ENCODE results near the gene CSMD2. TPM values are rescaled to one million over a fixed set of nuclear protein-coding genes. Genes with fewer than 3 reads are reported as not detected.

The CSMD2 gene
- total RNA-seq, 2 experiments from 2014 or later, result not detected

- Mint-ChIP-seq H3K36me3 (ENCODE audit: low read depth) (no peaks in the 10 kb centered on the region), H3K27ac (no peak overlapping the region), H3K27me3 (peaks cover 24% of the 10 kb centered on the region), H3K4me3 (no peak overlapping the region), H3K9me3 (ENCODE audit: low read depth) (no peaks in the 10 kb centered on the region), H3K4me1 (no peaks in the 10 kb centered on the region)
- intact Hi-C loops (cut with DNase I, micrococcal nuclease), result no loop called here
- ATAC-seq (no peak), DNase-seq (no peak)
- ChIA-PET CTCF (interaction anchor here (0.9 kb wide), 1 partner anchor 10 kb away, joined by 4 read pairs; no protein-coding TSS in a partner anchor), POLR2A (no interaction called here)
These were observed 455.8 kb downstream of the CSMD2 start for GRCh38 chr1:33709174-33709782.

GRCh38 chr1:33706634-33707255 is 458.3 kb downstream of the CSMD2 start:
- ChIA-PET POLR2A (no interaction called here), CTCF (no interaction called here)
- intact Hi-C loops (cut with DNase I, micrococcal nuclease), result no loop called here
- no peaks in the 10 kb centered on the region for H3K9me3 Mint-ChIP-seq (ENCODE audit: low read depth)
- no peak for DNase-seq
- H3K4me1 Mint-ChIP-seq, result no peaks in the 10 kb centered on the region
- H3K36me3 Mint-ChIP-seq (ENCODE audit: low read depth), result no peaks in the 10 kb centered on the region
- H3K27ac Mint-ChIP-seq, result no peak overlapping the region
- peaks cover 24% of the 10 kb centered on the region for H3K27me3 Mint-ChIP-seq
- no peak for ATAC-seq
- H3K4me3 Mint-ChIP-seq, result no peak overlapping the region

DNA sequence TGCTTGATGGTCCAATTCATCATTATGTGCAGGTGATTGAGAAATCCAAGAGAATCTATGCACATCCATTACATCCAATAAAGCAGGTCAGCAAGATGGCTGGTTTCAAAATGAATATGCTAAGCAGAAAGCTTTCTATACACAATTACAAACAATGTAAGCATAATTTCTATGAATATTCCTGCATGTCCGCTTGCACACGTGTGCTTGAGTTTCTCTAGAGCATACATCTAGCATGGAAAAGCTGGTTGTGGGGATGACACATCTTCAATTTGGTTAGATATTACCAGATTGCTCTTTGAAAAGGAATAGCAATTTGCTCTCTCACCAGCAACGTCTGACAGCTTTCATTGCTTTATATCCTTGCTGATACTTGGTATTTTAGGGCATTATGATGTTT is 461.6 kb downstream of the CSMD2 start:
- POLR2A ChIA-PET, result no interaction called here
- CTCF ChIA-PET, result interaction anchor here (0.6 to 0.8 kb wide), 2 partner anchors 12 to 361 kb away, joined by 3 read pairs; no protein-coding TSS in a partner anchor

GRCh38 chr1:33698361-33699035 is 466.5 kb downstream of the CSMD2 start:
- CTCF ChIA-PET, result interaction anchor here (1.3 kb wide), 1 partner anchor 10 kb away, joined by 4 read pairs; no protein-coding TSS in a partner anchor
- no peaks in the 10 kb centered on the region for H3K4me1 Mint-ChIP-seq
- intact Hi-C loops (cut with DNase I, micrococcal nuclease), result no loop called here
- H3K27ac Mint-ChIP-seq, result no peak overlapping the region
- H3K4me3 Mint-ChIP-seq, result no peak overlapping the region
- DNase-seq (no peak), ATAC-seq (no peak)
- H3K27me3 Mint-ChIP-seq, result peaks cover 20% of the 10 kb centered on the region
- H3K36me3 Mint-ChIP-seq (ENCODE audit: low read depth), result no peaks in the 10 kb centered on the region
- no peaks in the 10 kb centered on the region for H3K9me3 Mint-ChIP-seq (ENCODE audit: low read depth)
- POLR2A ChIA-PET, result interaction anchor here (0.6 kb wide), 1 partner anchor 1429 kb away, joined by 6 read pairs; no protein-coding TSS in a partner anchor

More for the DNA sequence above, 461.6 kb downstream of the CSMD2 start:
- no peaks in the 10 kb centered on the region for H3K4me1 Mint-ChIP-seq
- no peak overlapping the region for H3K4me3 Mint-ChIP-seq
- DNase-seq (no peak), ATAC-seq (no peak)
- H3K27me3 Mint-ChIP-seq, result peaks cover 20% of the 10 kb centered on the region
- no peaks in the 10 kb centered on the region for H3K9me3 Mint-ChIP-seq (ENCODE audit: low read depth)
- intact Hi-C loops (cut with DNase I, micrococcal nuclease), result no loop called here
- H3K27ac Mint-ChIP-seq, result no peak overlapping the region
- H3K36me3 Mint-ChIP-seq (ENCODE audit: low read depth), result no peaks in the 10 kb centered on the region

DNA sequence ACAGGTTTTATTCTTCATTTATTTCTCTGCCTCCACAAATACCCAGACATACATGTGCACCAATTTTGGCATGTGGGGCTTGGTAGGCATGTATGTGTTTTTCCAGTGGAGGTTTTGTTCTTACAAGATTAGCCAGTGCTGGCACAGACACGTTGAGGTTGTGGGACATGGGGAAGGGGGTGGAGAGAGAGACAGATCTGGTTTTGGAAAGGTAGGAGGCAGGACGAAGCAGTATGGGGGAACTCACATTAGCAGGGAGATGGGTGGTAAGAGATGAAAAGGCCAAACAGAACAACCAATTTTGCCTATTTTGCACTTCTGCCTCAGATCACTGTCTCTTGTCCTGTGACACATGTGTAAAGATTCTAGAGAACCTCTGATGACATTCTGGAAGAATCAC is 467.2 kb downstream of the CSMD2 start:
- ChIA-PET CTCF (no interaction called here), POLR2A (interaction anchor here (0.6 kb wide), 1 partner anchor 1430 kb away, joined by 6 read pairs; no protein-coding TSS in a partner anchor)
- Mint-ChIP-seq H3K4me3 (no peak overlapping the region), H3K9me3 (ENCODE audit: low read depth) (no peaks in the 10 kb centered on the region), H3K36me3 (ENCODE audit: low read depth) (no peaks in the 10 kb centered on the region), H3K4me1 (no peaks in the 10 kb centered on the region), H3K27ac (no peak overlapping the region), H3K27me3 (peaks cover 22% of the 10 kb centered on the region)
- ATAC-seq (no peak), DNase-seq (no peak)
- intact Hi-C loops (cut with DNase I, micrococcal nuclease), result no loop called here

DNA sequence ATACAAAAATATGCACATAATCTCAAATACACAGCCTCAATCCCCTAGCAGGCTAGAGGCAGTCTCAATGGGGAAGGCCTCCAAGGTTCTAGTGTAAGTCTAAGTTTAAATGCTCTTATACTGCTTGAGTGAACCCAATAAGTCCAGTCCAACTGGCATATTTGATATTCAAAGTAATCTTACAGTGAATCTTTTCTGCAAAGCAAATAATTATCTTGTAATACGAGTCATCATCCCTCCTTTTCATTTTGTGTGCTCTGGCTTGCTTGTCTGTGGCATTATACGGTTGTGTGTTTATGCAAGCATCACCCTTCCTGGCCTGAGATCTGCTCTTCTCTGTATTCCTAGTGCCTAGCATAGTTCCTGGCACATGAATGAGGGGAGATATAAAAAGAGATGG is 468.1 kb downstream of the CSMD2 start:
- ATAC-seq (no peak), DNase-seq (no peak)
- ChIA-PET CTCF (no interaction called here), POLR2A (no interaction called here)
- H3K9me3 Mint-ChIP-seq (ENCODE audit: low read depth), result no peaks in the 10 kb centered on the region
- H3K27ac Mint-ChIP-seq, result no peak overlapping the region
- no peaks in the 10 kb centered on the region for H3K4me1 Mint-ChIP-seq
- H3K36me3 Mint-ChIP-seq (ENCODE audit: low read depth), result no peaks in the 10 kb centered on the region
- intact Hi-C loops (cut with DNase I, micrococcal nuclease), result no loop called here
- no peak overlapping the region for H3K4me3 Mint-ChIP-seq
- H3K27me3 Mint-ChIP-seq, result peaks cover 22% of the 10 kb centered on the region

DNA sequence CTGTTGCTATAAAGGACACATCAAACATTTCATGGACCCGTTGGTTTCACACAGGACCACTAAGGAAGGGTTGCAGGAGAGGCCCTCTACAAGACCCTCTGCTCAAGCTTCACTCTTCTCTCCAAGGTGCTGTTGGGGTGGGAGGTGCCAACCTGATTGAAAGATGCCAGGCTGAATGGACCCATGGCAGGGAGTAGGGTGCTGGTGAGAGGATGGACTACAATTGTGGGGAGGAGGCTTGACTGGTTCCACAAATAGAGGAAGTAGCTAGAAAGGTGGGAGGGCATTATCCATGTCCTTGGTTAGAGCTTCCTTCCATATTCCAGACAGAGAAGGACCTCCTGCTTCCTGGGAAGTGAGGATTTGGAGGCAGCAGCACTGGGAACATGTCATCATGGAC is 468.7 kb downstream of the CSMD2 start:
- no peak for DNase-seq
- intact Hi-C loops (cut with DNase I, micrococcal nuclease), result no loop called here
- CTCF ChIA-PET, result interaction anchor here (0.6 kb wide), 1 partner anchor 55 kb away, joined by 3 read pairs; no protein-coding TSS in a partner anchor
- H3K4me3 Mint-ChIP-seq, result no peak overlapping the region
- POLR2A ChIA-PET, result no interaction called here
- H3K27me3 Mint-ChIP-seq, result peaks cover 22% of the 10 kb centered on the region
- no peaks in the 10 kb centered on the region for H3K4me1 Mint-ChIP-seq
- no peak for ATAC-seq
- H3K36me3 Mint-ChIP-seq (ENCODE audit: low read depth), result no peaks in the 10 kb centered on the region
- H3K9me3 Mint-ChIP-seq (ENCODE audit: low read depth), result no peaks in the 10 kb centered on the region
- no peak overlapping the region for H3K27ac Mint-ChIP-seq

DNA sequence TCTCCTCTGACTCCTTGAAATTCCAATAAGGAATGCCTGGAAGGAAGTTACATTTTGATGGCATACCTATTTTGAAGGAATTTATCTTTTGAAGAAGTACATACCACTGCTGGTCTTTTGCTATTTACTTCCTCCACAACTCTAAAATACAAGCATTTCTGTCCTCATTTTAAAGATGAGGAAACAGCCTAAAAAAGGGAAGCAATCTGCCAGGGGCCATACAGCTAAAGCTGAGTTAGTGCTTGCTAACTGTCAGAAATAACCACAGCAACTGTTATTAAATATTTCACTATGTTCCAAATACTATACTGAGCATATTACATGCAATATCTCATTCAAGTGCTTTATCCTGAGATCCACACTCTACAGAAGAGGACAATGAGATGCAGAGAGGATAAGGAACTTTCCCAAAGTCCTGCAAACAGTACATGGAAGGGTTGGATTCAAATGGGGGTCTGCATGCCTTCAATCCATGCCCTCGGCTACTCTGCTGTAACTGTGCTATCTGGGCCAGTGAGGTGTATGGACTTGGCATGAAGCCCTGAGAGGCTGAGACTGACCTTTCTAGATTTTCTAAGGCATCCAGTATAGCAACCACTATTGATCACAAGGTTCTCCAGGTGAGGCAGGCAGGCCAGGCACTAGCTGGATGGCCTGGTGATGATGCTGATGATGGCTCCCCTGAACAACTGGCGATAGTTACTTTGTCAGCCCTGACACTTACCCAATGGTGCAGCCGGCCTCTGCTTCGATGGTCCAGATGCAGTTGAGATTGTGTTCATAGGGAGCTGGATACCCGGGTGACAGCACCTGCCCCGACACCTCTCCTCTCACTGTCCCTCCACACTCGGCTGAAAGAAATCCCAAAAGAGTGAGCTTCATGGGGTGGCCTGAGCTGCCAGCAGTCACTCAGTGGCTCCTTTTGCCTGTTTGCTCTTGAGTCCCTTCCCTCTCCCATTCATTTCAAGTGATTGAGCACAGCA is 472.5 kb downstream of the CSMD2 start:
- ChIA-PET CTCF (interaction anchor here (0.6 kb wide), 2 partner anchors 1134 to 1160 kb away, joined by 3 to 5 read pairs; no protein-coding TSS in a partner anchor), POLR2A (no interaction called here)
- intact Hi-C loops (cut with DNase I, micrococcal nuclease), result no loop called here
- no peaks in the 10 kb centered on the region for H3K36me3 Mint-ChIP-seq (ENCODE audit: low read depth)
- H3K4me3 Mint-ChIP-seq, result no peak overlapping the region
- DNase-seq (no peak), ATAC-seq (no peak)
- H3K9me3 Mint-ChIP-seq (ENCODE audit: low read depth), result no peaks in the 10 kb centered on the region
- H3K27me3 Mint-ChIP-seq, result peaks cover 31% of the 10 kb centered on the region
- no peak overlapping the region for H3K27ac Mint-ChIP-seq
- no peaks in the 10 kb centered on the region for H3K4me1 Mint-ChIP-seq

GRCh38 chr1:33687000-33687399 is 478.0 kb downstream of the CSMD2 start:
- ATAC-seq (no peak), DNase-seq (no peak)
- ChIA-PET POLR2A (no interaction called here), CTCF (no interaction called here)
- Mint-ChIP-seq H3K4me1 (no peaks in the 10 kb centered on the region), H3K9me3 (ENCODE audit: low read depth) (no peaks in the 10 kb centered on the region), H3K4me3 (no peak overlapping the region), H3K27me3 (peaks cover 49% of the 10 kb centered on the region), H3K36me3 (ENCODE audit: low read depth) (no peaks in the 10 kb centered on the region), H3K27ac (no peak overlapping the region)
- intact Hi-C loops (cut with DNase I, micrococcal nuclease), result no loop called here

DNA sequence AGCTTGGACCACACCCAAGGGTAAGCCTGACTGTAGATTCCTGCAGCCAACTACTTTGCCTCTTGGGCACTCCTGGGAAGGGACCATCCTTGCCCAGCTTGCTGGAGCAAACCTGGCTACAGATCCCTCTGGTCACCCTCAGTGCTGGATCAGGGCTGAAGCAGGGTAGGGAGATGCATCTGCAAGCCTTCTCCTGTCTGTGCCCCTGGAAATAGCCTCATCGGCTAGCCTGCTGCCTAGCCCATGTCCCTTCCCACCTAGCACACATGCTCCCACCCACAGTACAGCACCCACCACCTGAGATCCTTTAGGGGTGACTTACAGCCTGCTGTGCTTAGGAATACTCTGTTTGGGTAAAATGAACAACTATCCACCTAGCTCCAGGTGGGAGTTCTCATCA is 478.5 kb downstream of the CSMD2 start:
- Mint-ChIP-seq H3K4me3 (no peak overlapping the region), H3K4me1 (no peaks in the 10 kb centered on the region), H3K36me3 (ENCODE audit: low read depth) (no peaks in the 10 kb centered on the region), H3K27me3 (peaks cover 49% of the 10 kb centered on the region), H3K27ac (no peak overlapping the region), H3K9me3 (ENCODE audit: low read depth) (no peaks in the 10 kb centered on the region)
- POLR2A ChIA-PET, result no interaction called here
- ATAC-seq (no peak), DNase-seq (no peak)
- intact Hi-C loops (cut with DNase I, micrococcal nuclease), result no loop called here
- CTCF ChIA-PET, result no interaction called here

DNA sequence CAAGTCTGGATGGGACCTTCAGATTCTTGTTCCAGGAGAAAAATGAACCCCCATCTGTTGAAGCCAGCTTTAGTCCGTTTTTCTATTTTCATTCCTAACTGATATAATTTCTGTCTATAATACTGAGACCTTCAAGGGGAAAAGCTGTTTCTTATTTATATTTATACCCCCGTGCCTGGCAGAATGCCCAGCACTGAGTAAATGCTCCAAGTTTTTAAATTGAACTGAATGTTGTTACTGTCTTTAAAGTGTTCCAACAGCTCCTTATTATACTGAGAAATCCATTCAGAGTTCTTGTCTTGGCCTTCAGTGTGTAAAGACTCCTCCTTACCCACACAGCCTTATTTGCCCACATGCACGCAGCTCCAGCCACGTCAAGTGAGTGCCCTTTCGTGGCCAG is 479.8 kb downstream of the CSMD2 start:
- DNase-seq (no peak), ATAC-seq (no peak)
- H3K36me3 Mint-ChIP-seq (ENCODE audit: low read depth), result no peaks in the 10 kb centered on the region
- no peak overlapping the region for H3K27ac Mint-ChIP-seq
- H3K27me3 Mint-ChIP-seq, result peaks cover 40% of the 10 kb centered on the region
- CTCF ChIA-PET, result no interaction called here
- no peaks in the 10 kb centered on the region for H3K4me1 Mint-ChIP-seq
- no peaks in the 10 kb centered on the region for H3K9me3 Mint-ChIP-seq (ENCODE audit: low read depth)
- intact Hi-C loops (cut with DNase I, micrococcal nuclease), result no loop called here
- POLR2A ChIA-PET, result no interaction called here
- H3K4me3 Mint-ChIP-seq, result no peak overlapping the region

Measured in activated CD4-positive, alpha-beta T cell treated with anti-CD3 and anti-CD28 coated beads for 36 hours (primary cell).